HG03460 (cell line): ENCODE data around the gene NRCAM.
A peak's percentile ranks its signal among the peaks of the same experiment; 100 is the strongest.

ENCODE experiments used
- ATAC-seq: cut with Tn5 transposase; IDR thresholded peaks from one replicate; pipeline ENCODE4 v1.9.1; 2021; ENCODE audit not compliant: unreplicated experiment

The NRCAM gene

GRCh38 chr7:108425714-108426275, 30.4 kb downstream of the NRCAM start:
- ATAC-seq = no peak

- ATAC-seq = no peak
These were observed 32.2 kb downstream of the NRCAM start for GRCh38 chr7:108424013-108424412.

- ATAC-seq = no peak
These were observed 32.9 kb downstream of the NRCAM start for GRCh38 chr7:108423089-108423989.

- no peak for ATAC-seq
These were observed 34.4 kb downstream of the NRCAM start for GRCh38 chr7:108421720-108422331.

- no peak for ATAC-seq
These were observed 36.0 kb downstream of the NRCAM start for GRCh38 chr7:108419961-108420908.

- ATAC-seq = no peak
These were observed 37.3 kb downstream of the NRCAM start for GRCh38 chr7:108418946-108419345.

GRCh38 chr7:108417926-108418325, 38.3 kb downstream of the NRCAM start:
- ATAC-seq = no peak

GRCh38 chr7:108417144-108417543, 39.1 kb downstream of the NRCAM start:
- ATAC-seq = no peak

GRCh38 chr7:108415821-108416536, 40.3 kb downstream of the NRCAM start:
- peak; percentile 82 for ATAC-seq

GRCh38 chr7:108415084-108415483, 41.2 kb downstream of the NRCAM start:
- no peak for ATAC-seq

- ATAC-seq = no peak
These were observed 42.3 kb downstream of the NRCAM start for GRCh38 chr7:108413782-108414492.

GRCh38 chr7:108413337-108413736, 42.9 kb downstream of the NRCAM start:
- ATAC-seq = no peak

GRCh38 chr7:108409146-108409545, 47.1 kb downstream of the NRCAM start:
- no peak for ATAC-seq

GRCh38 chr7:108408296-108408991, 47.8 kb downstream of the NRCAM start:
- no peak for ATAC-seq

GRCh38 chr7:108407676-108408075, 48.6 kb downstream of the NRCAM start:
- ATAC-seq = no peak

- no peak for ATAC-seq
These were observed 49.9 kb downstream of the NRCAM start for GRCh38 chr7:108406222-108406890.

- ATAC-seq = no peak
These were observed 51.5 kb downstream of the NRCAM start for GRCh38 chr7:108404509-108405420.
